ENCODE measurements around the gene ASAH2. TPM values are rescaled to one million over a fixed set of nuclear protein-coding genes. Genes with fewer than 3 reads are reported as not detected.

Gene ASAH2
- polyA plus RNA-seq, 3 donors = not detected

DNA sequence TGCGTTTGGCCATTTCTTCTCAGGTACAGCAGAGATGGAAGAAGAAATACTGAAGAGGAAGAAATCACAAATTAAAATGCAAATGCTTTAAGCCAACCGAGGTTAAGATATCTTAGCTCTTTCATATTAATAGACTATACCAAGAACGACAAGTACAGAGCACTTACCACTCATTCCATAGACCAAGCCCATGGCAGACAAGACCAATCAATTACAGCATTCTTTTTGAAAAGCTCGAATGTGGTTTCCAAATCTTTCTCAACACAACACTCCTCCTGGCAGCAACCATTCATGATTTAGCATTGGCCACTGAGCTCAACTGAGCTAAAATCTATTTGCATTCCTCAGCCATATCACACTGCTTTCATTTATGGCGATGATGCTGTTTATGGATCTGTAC lies 2.7 kb downstream of the ASAH2 start:
- Mint-ChIP-seq H3K36me3 (no peaks in the 10 kb centered on the region), H3K27me3 (ENCODE audit: low read depth in 3 of 3) (peaks cover 9 to 28% (median 18%) of the 10 kb centered on the region in 3 donors), H3K9me3 (peaks cover 0 to 3% (median 0%) of the 10 kb centered on the region in 7 donors)

DNA sequence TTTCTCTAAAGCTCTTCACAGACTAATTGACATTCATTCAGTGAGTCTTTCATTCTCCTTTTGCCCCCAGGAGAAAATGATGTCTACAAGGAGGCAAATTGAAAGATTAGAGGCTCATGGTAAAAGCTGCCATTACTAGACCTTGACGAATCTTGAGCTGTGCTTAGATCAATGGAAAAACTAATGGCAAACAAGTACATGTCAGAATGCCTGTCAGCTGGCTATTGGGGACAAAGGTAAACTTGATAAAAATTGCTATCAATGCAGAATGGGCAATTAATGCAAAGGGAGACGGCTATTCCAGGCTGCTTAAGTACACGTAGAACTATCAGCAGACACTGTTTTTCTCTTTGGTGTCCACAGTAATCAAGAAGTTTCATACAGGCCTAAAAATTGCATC lies 3.3 kb downstream of the ASAH2 start:
- H3K36me3 ChIP-seq (replicated peaks in 1 of 2; ENCODE audit: control insufficient read depth in 1 of 2, insufficient read depth in 2 of 2, low read length in 2 of 2) = no peaks in the 10 kb centered on the region
- Mint-ChIP-seq H3K27me3 (ENCODE audit: low read depth in 3 of 3) (peaks cover 9 to 29% (median 18%) of the 10 kb centered on the region in 3 donors), H3K4me3 (no peak overlapping the region), H3K27ac (no peak overlapping the region), H3K4me1 (peaks cover under 1% of the 10 kb centered on the region), H3K36me3 (no peaks in the 10 kb centered on the region), H3K9me3 (peaks cover 0 to 3% (median 0%) of the 10 kb centered on the region in 7 donors)
- no peaks in the 10 kb centered on the region for H4K20me1 ChIP-seq (ENCODE audit: insufficient read depth, low read length)
- intact Hi-C loops (cut with micrococcal nuclease) = no loop called here
- H3K9ac ChIP-seq (ENCODE audit: insufficient read depth, low read length, poor library complexity, severe bottlenecking) = no peak overlapping the region
- no peak overlapping the region for H3K27ac ChIP-seq (ENCODE audit: low read depth in 1 of 2, low read length in 2 of 2)
- H3K4me3 ChIP-seq (replicated peaks in 1 of 3; ENCODE audit: low read depth in 2 of 3, low read length in 3 of 3) = no peak overlapping the region
- H3K27me3 ChIP-seq (ENCODE audit: control insufficient read depth in 2 of 2, insufficient read depth in 2 of 2, low read length in 2 of 2) = peaks cover 5 to 6% of the 10 kb centered on the region in 2 donors
- H3K9me3 ChIP-seq (replicated peaks in 1 of 2; ENCODE audit: control insufficient read depth in 1 of 2, insufficient read depth in 1 of 2, low read length in 2 of 2) = no peaks in the 10 kb centered on the region
- H2AFZ ChIP-seq (ENCODE audit: insufficient read depth, low read depth, low read length, poor library complexity, severe bottlenecking) = no peak overlapping the region
- no peaks in the 10 kb centered on the region for H3K4me1 ChIP-seq (ENCODE audit: control insufficient read depth in 1 of 2, insufficient read depth in 2 of 2, low read length in 2 of 2)
- H3K79me2 ChIP-seq (ENCODE audit: insufficient read depth, low read length) = no peaks in the 10 kb centered on the region
- no peak for DNase-seq
- no peak overlapping the region for H3K4me2 ChIP-seq (replicated peaks; ENCODE audit: extremely low read depth, low read length, poor library complexity, severe bottlenecking)
- WGBS (ENCODE audit: insufficient coverage) = 58% methylated on average over 3 of the region's 3 CpGs
- TF ChIP-seq, protein P1, sequence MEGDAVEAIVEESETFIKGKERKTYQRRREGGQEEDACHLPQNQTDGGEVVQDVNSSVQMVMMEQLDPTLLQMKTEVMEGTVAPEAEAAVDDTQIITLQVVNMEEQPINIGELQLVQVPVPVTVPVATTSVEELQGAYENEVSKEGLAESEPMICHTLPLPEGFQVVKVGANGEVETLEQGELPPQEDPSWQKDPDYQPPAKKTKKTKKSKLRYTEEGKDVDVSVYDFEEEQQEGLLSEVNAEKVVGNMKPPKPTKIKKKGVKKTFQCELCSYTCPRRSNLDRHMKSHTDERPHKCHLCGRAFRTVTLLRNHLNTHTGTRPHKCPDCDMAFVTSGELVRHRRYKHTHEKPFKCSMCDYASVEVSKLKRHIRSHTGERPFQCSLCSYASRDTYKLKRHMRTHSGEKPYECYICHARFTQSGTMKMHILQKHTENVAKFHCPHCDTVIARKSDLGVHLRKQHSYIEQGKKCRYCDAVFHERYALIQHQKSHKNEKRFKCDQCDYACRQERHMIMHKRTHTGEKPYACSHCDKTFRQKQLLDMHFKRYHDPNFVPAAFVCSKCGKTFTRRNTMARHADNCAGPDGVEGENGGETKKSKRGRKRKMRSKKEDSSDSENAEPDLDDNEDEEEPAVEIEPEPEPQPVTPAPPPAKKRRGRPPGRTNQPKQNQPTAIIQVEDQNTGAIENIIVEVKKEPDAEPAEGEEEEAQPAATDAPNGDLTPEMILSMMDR (IDR thresholded peaks at IDR 0.05) = no peak

More for the DNA sequence above, 2.7 kb downstream of the ASAH2 start:
- Histone ChIP-seq H3K27ac (ENCODE audit: low read depth in 1 of 2, low read length in 2 of 2) (no peak overlapping the region), H3K9ac (ENCODE audit: insufficient read depth, low read length, poor library complexity, severe bottlenecking) (no peak overlapping the region), H3K4me1 (ENCODE audit: control insufficient read depth in 1 of 2, insufficient read depth in 2 of 2, low read length in 2 of 2) (no peaks in the 10 kb centered on the region), H3K4me3 (replicated peaks in 1 of 3; ENCODE audit: low read depth in 2 of 3, low read length in 3 of 3) (no peak overlapping the region), H3K36me3 (replicated peaks in 1 of 2; ENCODE audit: control insufficient read depth in 1 of 2, insufficient read depth in 2 of 2, low read length in 2 of 2) (no peaks in the 10 kb centered on the region), H3K4me2 (replicated peaks; ENCODE audit: extremely low read depth, low read length, poor library complexity, severe bottlenecking) (no peak overlapping the region), H4K20me1 (ENCODE audit: insufficient read depth, low read length) (no peaks in the 10 kb centered on the region), H3K79me2 (ENCODE audit: insufficient read depth, low read length) (no peaks in the 10 kb centered on the region), H2AFZ (ENCODE audit: insufficient read depth, low read depth, low read length, poor library complexity, severe bottlenecking) (no peak overlapping the region), H3K27me3 (ENCODE audit: control insufficient read depth in 2 of 2, insufficient read depth in 2 of 2, low read length in 2 of 2) (peaks cover 5 to 6% of the 10 kb centered on the region in 2 donors), H3K9me3 (replicated peaks in 1 of 2; ENCODE audit: control insufficient read depth in 1 of 2, insufficient read depth in 1 of 2, low read length in 2 of 2) (no peaks in the 10 kb centered on the region)
- TF ChIP-seq, protein P1 (IDR thresholded peaks at IDR 0.05) = no peak
- intact Hi-C loops (cut with micrococcal nuclease) = no loop called here
- no peak for DNase-seq
- H3K27ac Mint-ChIP-seq = no peak overlapping the region
- no peak overlapping the region for H3K4me3 Mint-ChIP-seq
- no peaks in the 10 kb centered on the region for H3K4me1 Mint-ChIP-seq
- 89% methylated on average over 3 of the region's 5 CpGs for WGBS (ENCODE audit: insufficient coverage)

Measured in CD14-positive monocyte (primary cell).